Measurements from ENCODE around the gene ZNF419. TPM values are rescaled to one million over a fixed set of nuclear protein-coding genes. Genes with fewer than 3 reads are reported as not detected.
"Not testable (repeated sequence)": the region's sequence is repeated elsewhere in the genome, so short reads cannot be mapped to it uniquely, and the experiment has no call there.

The ZNF419 gene
- total RNA-seq, 1 donor from 2014 or later = 9.0 TPM

- H3K4me1 ChIP-seq = no peaks in the 10 kb centered on the region
- H3K36me3 ChIP-seq = peaks cover 37% of the 10 kb centered on the region
- no peaks in the 10 kb centered on the region for H3K27me3 ChIP-seq (ENCODE audit: low read depth)
- no peak overlapping the region for H3K4me3 ChIP-seq
- no peak for TF ChIP-seq CTCF (IDR thresholded peaks at IDR 0.05; ENCODE audit: borderline replicate concordance)
- intact Hi-C loops (cut with micrococcal nuclease) = no loop called here
- no peak for DNase-seq
- H3K9me3 ChIP-seq (replicated peaks) = peaks cover 82% of the 10 kb centered on the region
- H3K27ac ChIP-seq (replicated peaks) = no peak overlapping the region
These were observed 35.2 kb upstream of the ZNF419 start for GRCh38 chr19:57452307-57452706.

- no peak for DNase-seq
- Histone ChIP-seq H3K27me3 (ENCODE audit: low read depth) (no peaks in the 10 kb centered on the region), H3K4me3 (no peak overlapping the region), H3K4me1 (peaks cover 27% of the 10 kb centered on the region), H3K36me3 (peaks cover 57% of the 10 kb centered on the region), H3K9me3 (replicated peaks) (peaks cover 100% of the 10 kb centered on the region), H3K27ac (replicated peaks) (peak overlapping the region; percentile 81)
- TF ChIP-seq CTCF (IDR thresholded peaks at IDR 0.05; ENCODE audit: borderline replicate concordance) = peak; percentile 61
- intact Hi-C loops (cut with micrococcal nuclease) = no loop called here
These were observed 21.7 kb upstream of the ZNF419 start for GRCh38 chr19:57465680-57466381.

GRCh38 chr19:57466489-57466888 is 21.1 kb upstream of the ZNF419 start:
- TF ChIP-seq CTCF (IDR thresholded peaks at IDR 0.05; ENCODE audit: borderline replicate concordance) = no peak
- no peaks in the 10 kb centered on the region for H3K27me3 ChIP-seq (ENCODE audit: low read depth)
- peak overlapping the region; percentile 81 for H3K27ac ChIP-seq (replicated peaks)
- DNase-seq = peak; percentile 60
- intact Hi-C loops (cut with micrococcal nuclease) = no loop called here
- H3K4me3 ChIP-seq = no peak overlapping the region
- H3K36me3 ChIP-seq = peaks cover 58% of the 10 kb centered on the region
- H3K9me3 ChIP-seq (replicated peaks) = peaks cover 100% of the 10 kb centered on the region
- peaks cover 27% of the 10 kb centered on the region for H3K4me1 ChIP-seq

- Histone ChIP-seq H3K27ac (replicated peaks) (no peak overlapping the region), H3K27me3 (ENCODE audit: low read depth) (no peaks in the 10 kb centered on the region), H3K9me3 (replicated peaks) (peaks cover 82% of the 10 kb centered on the region), H3K4me3 (no peak overlapping the region), H3K4me1 (peaks cover 28% of the 10 kb centered on the region), H3K36me3 (peaks cover 80% of the 10 kb centered on the region)
- no peak for DNase-seq
- TF ChIP-seq CTCF (IDR thresholded peaks at IDR 0.05; ENCODE audit: borderline replicate concordance) = no peak
- intact Hi-C loops (cut with micrococcal nuclease) = no loop called here
These were observed 13.9 kb upstream of the ZNF419 start for GRCh38 chr19:57473646-57474045.

- Histone ChIP-seq H3K27me3 (ENCODE audit: low read depth) (no peaks in the 10 kb centered on the region), H3K9me3 (replicated peaks) (peaks cover 48% of the 10 kb centered on the region), H3K27ac (replicated peaks) (peak within 1 kb of the TSS; percentile 90), H3K36me3 (peaks cover 42% of the 10 kb centered on the region), H3K4me1 (peaks cover 28% of the 10 kb centered on the region), H3K4me3 (peak within 1 kb of the TSS; percentile 75)
- peak; percentile 92 for DNase-seq
- peak; percentile 82 for TF ChIP-seq CTCF (IDR thresholded peaks at IDR 0.05; ENCODE audit: borderline replicate concordance)
- intact Hi-C loops (cut with micrococcal nuclease) = no loop called here
These were observed 10.2 kb upstream of the ZNF419 start, which contains the start of gene ZNF772 for GRCh38 chr19:57477191-57478008. TSS of gene ZNF772 (minus strand) at chr19:57477566. CDS start at chr19:57477309, 257 bp downstream.

- DNase-seq; intact Hi-C loops (cut with micrococcal nuclease); H3K27me3 ChIP-seq (ENCODE audit: low read depth); H3K27ac ChIP-seq (replicated peaks); H3K9me3 ChIP-seq (replicated peaks): not testable (repeated sequence)
- Histone ChIP-seq H3K36me3 (peaks cover 33% of the 10 kb centered on the region), H3K4me1 (peaks cover 12% of the 10 kb centered on the region), H3K4me3 (peak overlapping the region; percentile 97)
These were observed 722 bp downstream of the ZNF419 start for GRCh38 chr19:57488299-57488644.

- H3K27me3 ChIP-seq (ENCODE audit: low read depth); intact Hi-C loops (cut with micrococcal nuclease); H3K27ac ChIP-seq (replicated peaks); H3K4me3 ChIP-seq; DNase-seq: not testable (repeated sequence)
- Histone ChIP-seq H3K36me3 (peaks cover 26% of the 10 kb centered on the region), H3K9me3 (replicated peaks) (peaks cover 37% of the 10 kb centered on the region), H3K4me1 (peaks cover 11% of the 10 kb centered on the region)
These were observed 11.8 kb downstream of the ZNF419 start for GRCh38 chr19:57499332-57499679.

- intact Hi-C loops (cut with micrococcal nuclease) = not testable (repeated sequence)
These were observed 12.3 kb downstream of the ZNF419 start, which contains the start of gene ZNF773 for GRCh38 chr19:57499680-57500395. TSS of gene ZNF773 (plus strand) at chr19:57499938. CDS start at chr19:57500081, 143 bp downstream.

More at GRCh38 chr19:57499680-57500395, 12.3 kb downstream of the ZNF419 start, which contains the start of gene ZNF773:
- Histone ChIP-seq H3K4me1 (peaks cover 11% of the 10 kb centered on the region), H3K9me3 (replicated peaks) (peaks cover 33% of the 10 kb centered on the region), H3K27ac (replicated peaks) (peak within 1 kb of the TSS; percentile 94), H3K4me3 (peak within 1 kb of the TSS; percentile 96), H3K36me3 (peaks cover 26% of the 10 kb centered on the region)
- H3K27me3 ChIP-seq (ENCODE audit: low read depth) = not testable (repeated sequence)
- peak; percentile 98 for DNase-seq
